Thyroid gland (tissue), 4 donors: ENCODE measurements around the gene LIN7A.

Experiments used
- POLR2A ChIP-seq, 2 donors: fragments of 450-650 bp; IDR thresholded peaks; one replicate each; pipeline ENCODE4 v1.6.1; 2017; ENCODE audit warnings: antibody characterized with exemption in 2 of 2, mild to moderate bottlenecking in 2 of 2, moderate library complexity in 1 of 2
- TF ChIP-seq, protein P1 (sequence below), 6 experiments: fragments of 200-600 bp in 3 of 6; fragments of 450-650 bp in 3 of 6; sonication (generic) in 3 of 6; IDR thresholded peaks; one replicate each; pipeline ENCODE4 v1.5.1; 2016 to 2019; ENCODE audit warnings: antibody characterized with exemption in 6 of 6, mild to moderate bottlenecking in 2 of 6, inconsistent platforms in 1 of 6, moderate library complexity in 1 of 6

DNA sequence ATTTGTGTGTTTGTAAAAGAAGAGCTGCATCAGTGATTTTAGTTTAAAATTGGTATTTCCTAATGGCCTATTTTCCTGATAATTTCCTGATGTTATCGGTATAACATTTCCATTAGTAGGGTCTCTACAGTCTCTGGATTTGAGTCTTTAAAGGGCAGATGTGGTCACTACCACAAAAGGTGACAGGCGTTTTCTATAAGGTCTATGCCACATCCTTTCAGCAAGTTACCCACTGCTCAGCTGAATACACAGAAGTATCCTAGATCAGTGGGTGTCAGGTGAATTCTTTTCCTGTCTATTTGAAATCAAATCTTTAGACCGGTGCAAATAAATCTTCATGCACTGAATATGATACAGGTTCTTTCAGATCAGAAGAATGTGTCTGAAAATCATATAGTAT is 90.2 kb downstream of the LIN7A start:
- TF ChIP-seq, protein P1, sequence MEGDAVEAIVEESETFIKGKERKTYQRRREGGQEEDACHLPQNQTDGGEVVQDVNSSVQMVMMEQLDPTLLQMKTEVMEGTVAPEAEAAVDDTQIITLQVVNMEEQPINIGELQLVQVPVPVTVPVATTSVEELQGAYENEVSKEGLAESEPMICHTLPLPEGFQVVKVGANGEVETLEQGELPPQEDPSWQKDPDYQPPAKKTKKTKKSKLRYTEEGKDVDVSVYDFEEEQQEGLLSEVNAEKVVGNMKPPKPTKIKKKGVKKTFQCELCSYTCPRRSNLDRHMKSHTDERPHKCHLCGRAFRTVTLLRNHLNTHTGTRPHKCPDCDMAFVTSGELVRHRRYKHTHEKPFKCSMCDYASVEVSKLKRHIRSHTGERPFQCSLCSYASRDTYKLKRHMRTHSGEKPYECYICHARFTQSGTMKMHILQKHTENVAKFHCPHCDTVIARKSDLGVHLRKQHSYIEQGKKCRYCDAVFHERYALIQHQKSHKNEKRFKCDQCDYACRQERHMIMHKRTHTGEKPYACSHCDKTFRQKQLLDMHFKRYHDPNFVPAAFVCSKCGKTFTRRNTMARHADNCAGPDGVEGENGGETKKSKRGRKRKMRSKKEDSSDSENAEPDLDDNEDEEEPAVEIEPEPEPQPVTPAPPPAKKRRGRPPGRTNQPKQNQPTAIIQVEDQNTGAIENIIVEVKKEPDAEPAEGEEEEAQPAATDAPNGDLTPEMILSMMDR (IDR thresholded peaks at IDR 0.05) = no peak
- no peak for TF ChIP-seq POLR2A (IDR thresholded peaks at IDR 0.05)
